ENCODE results near the gene TPSG1.
A peak's percentile ranks its signal among the peaks of the same experiment; 100 is the strongest.

The TPSG1 gene

GRCh38 chr16:1182316-1182671, 42.8 kb downstream of the TPSG1 start:
- no peak for TF ChIP-seq CTCF (IDR thresholded peaks at IDR 0.05; ENCODE audit: extremely low read depth, insufficient read depth, missing control alignments)
- DNase-seq (ENCODE audit: low spot score): no peak
- in situ Hi-C loops (cut with MboI; ENCODE audit: low pct_unique_long_range_greater_than_20kb, low sequenced_read_pairs, unreplicated experiment): no loop called here

- no peak for DNase-seq (ENCODE audit: low spot score)
- in situ Hi-C loops (cut with MboI; ENCODE audit: low pct_unique_long_range_greater_than_20kb, low sequenced_read_pairs, unreplicated experiment): no loop called here
- TF ChIP-seq CTCF (IDR thresholded peaks at IDR 0.05; ENCODE audit: extremely low read depth, insufficient read depth, missing control alignments): peak; percentile 17
Observed at GRCh38 chr16:1181404-1182315, 43.4 kb downstream of the TPSG1 start.

DNA sequence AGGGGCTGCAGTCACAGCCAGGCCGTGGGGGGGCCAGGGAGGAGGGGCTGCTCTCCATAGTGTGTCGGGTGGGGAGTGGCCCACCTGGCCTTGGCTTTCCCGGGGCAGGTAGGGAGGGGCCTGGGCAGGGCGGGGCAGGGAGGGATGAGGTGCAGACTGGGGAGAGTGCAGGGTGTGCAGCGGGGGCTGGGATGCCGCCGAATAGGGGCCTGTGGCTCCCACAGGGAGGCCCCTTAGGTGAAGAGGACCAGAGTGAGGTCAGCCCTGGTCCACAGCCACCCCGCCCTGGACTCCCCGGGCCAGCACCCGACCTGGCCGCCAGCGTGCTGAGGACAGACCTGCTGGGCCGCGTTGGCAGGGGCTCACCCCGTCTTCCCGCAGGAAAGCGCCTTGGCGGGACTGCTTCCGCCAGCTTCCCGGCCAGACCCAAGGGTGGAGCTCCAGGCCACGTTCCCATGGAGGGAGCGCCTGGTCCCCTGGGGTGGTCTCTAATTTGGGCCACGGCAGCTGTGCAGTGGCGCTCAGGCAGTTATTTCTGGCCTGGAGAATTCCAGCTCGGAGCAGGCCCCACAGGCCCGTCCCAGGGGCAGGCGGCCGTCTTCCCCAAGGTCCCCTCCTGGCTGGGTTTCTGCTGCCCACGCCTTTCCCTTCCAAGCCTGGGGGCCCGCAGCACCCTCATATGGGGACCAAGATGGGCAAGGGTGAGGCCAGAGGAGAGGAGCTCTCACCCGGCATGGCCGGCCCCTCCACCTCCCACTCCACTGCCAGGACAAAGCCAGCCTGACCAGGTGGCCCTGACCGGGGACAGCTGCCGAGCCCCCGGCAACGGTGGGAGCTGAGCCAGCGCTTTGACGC, 44.3 kb downstream of the TPSG1 start:
- in situ Hi-C loops (cut with MboI; ENCODE audit: low pct_unique_long_range_greater_than_20kb, low sequenced_read_pairs, unreplicated experiment): no loop called here
- no peak for TF ChIP-seq CTCF (IDR thresholded peaks at IDR 0.05; ENCODE audit: extremely low read depth, insufficient read depth, missing control alignments)
- no peak for DNase-seq (ENCODE audit: low spot score)

- in situ Hi-C loops (cut with MboI; ENCODE audit: low pct_unique_long_range_greater_than_20kb, low sequenced_read_pairs, unreplicated experiment): no loop called here
- DNase-seq (ENCODE audit: low spot score): no peak
- no peak for TF ChIP-seq CTCF (IDR thresholded peaks at IDR 0.05; ENCODE audit: extremely low read depth, insufficient read depth, missing control alignments)
Observed at GRCh38 chr16:1178295-1178910, 46.7 kb downstream of the TPSG1 start.

- no peak for TF ChIP-seq CTCF (IDR thresholded peaks at IDR 0.05; ENCODE audit: extremely low read depth, insufficient read depth, missing control alignments)
- DNase-seq (ENCODE audit: low spot score): no peak
- in situ Hi-C loops (cut with MboI; ENCODE audit: low pct_unique_long_range_greater_than_20kb, low sequenced_read_pairs, unreplicated experiment): no loop called here
Observed at GRCh38 chr16:1177750-1178149, 47.3 kb downstream of the TPSG1 start.

DNA sequence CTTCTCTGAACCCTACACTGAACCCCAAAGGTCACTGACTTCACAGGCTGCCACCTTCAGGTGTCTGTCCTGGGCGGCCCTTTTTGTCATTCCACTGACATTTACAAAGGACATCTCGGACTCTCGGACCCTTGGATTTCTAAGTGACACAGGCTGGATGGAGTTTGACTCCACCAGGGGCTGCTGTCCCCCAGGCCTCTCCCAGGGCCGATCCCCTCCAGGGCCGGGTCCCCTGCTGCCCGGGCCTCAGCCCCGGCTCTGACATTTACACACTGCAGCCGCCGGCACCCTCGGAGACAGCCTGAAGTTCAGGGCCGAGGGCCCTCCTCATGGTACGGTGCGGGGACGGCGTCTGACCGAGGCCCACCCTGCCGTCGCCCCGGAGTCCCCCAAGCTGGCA, 48.0 kb downstream of the TPSG1 start:
- DNase-seq (ENCODE audit: low spot score): no peak
- in situ Hi-C loops (cut with MboI; ENCODE audit: low pct_unique_long_range_greater_than_20kb, low sequenced_read_pairs, unreplicated experiment): no loop called here
- no peak for TF ChIP-seq CTCF (IDR thresholded peaks at IDR 0.05; ENCODE audit: extremely low read depth, insufficient read depth, missing control alignments)

Measured in GM13977 (cell line).